HUES64 (cell line): Measurements from ENCODE around the gene MED13L.

ENCODE experiments used
- H3K27ac ChIP-seq: 2 replicates; pipeline ENCODE4 v1.7.0; 2013; ENCODE audit warnings: low read depth, low read length, inconsistent platforms
- H3K27me3 ChIP-seq: 2 replicates; pipeline ENCODE4 v1.6.1; 2013; ENCODE audit warnings: mild to moderate bottlenecking, low read length; ENCODE audit not compliant: insufficient read depth
- H3K36me3 ChIP-seq: 2 replicates; pipeline ENCODE4 v1.6.1; 2013; ENCODE audit warnings: mild to moderate bottlenecking, low read length; ENCODE audit not compliant: insufficient read depth
- H3K4me1 ChIP-seq: 2 replicates; pipeline ENCODE4 v1.6.1; 2013; ENCODE audit warnings: mild to moderate bottlenecking, low read length, moderate library complexity; ENCODE audit not compliant: insufficient read depth
- H3K4me3 ChIP-seq: 2 replicates; pipeline ENCODE4 v1.5.1; 2013; ENCODE audit warnings: mild to moderate bottlenecking, low read length, moderate library complexity
- H3K9ac ChIP-seq: 2 replicates; pipeline ENCODE4 v1.6.1; 2013; ENCODE audit warnings: mild to moderate bottlenecking, low read depth, low read length
- H3K9me3 ChIP-seq: 2 replicates; pipeline ENCODE4 v1.6.1; 2013; ENCODE audit warnings: low read depth, low read length; ENCODE audit not compliant: insufficient read depth
- WGBS: fragments of 150-250, 120-280 bp; methylation state at CpG from one replicate; pipeline ENCODE4 v1.1.7; 2013; ENCODE audit warnings: missing lambda C conversion rate; 5-methylcytosine and 5-hydroxymethylcytosine counted together

The MED13L gene

DNA sequence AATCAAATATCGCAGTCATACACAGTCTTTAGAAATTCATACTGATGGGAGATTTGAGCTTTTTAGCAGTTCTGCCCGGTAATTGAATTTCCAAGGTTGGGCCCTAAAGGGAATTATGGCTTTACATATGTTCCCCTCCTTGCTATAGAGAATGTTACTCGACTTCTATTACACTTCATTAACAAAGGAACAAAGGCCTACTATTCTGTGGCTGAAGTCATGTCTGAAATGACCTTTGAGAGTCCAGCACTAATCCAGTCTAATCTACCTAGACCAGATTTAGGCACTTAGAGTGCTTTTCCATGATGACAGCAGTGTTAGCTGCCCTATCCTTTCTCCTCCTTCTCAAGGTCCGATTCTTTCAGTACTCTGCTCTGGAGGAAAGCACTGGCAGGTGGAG, 305.3 kb downstream of the MED13L start:
- Histone ChIP-seq H3K4me1 (no peaks in the 10 kb centered on the region), H3K36me3 (peaks cover 81% of the 10 kb centered on the region), H3K27ac (no peak overlapping the region), H3K4me3 (no peak overlapping the region), H3K27me3 (no peaks in the 10 kb centered on the region), H3K9me3 (no peaks in the 10 kb centered on the region), H3K9ac (no peak overlapping the region)
- 96% methylated on average over 4 of the region's 4 CpGs for WGBS

DNA sequence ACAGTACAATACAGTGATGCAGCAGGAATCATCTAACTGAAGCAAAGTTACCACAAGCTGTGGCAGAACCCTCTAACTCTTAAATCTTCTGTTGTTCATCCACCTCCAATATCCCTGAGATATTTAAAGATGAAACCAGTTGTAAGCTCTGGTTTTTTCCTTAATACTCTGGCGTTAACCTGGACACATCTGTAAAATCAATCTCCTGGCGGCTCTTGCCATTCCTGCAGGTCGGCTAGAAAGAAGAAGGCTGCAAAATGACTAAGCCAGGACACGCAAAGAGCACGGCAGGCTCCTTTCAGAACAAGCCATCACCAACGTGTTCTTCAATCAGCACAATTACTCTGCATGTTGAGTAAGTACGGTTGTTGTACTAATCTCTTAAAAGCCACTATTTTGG, 309.3 kb downstream of the MED13L start:
- Histone ChIP-seq H3K36me3 (peaks cover 94% of the 10 kb centered on the region), H3K4me3 (no peak overlapping the region), H3K4me1 (no peaks in the 10 kb centered on the region), H3K9ac (no peak overlapping the region), H3K27ac (no peak overlapping the region), H3K9me3 (no peaks in the 10 kb centered on the region), H3K27me3 (no peaks in the 10 kb centered on the region)
- 96% methylated on average over 7 of the region's 7 CpGs for WGBS

DNA sequence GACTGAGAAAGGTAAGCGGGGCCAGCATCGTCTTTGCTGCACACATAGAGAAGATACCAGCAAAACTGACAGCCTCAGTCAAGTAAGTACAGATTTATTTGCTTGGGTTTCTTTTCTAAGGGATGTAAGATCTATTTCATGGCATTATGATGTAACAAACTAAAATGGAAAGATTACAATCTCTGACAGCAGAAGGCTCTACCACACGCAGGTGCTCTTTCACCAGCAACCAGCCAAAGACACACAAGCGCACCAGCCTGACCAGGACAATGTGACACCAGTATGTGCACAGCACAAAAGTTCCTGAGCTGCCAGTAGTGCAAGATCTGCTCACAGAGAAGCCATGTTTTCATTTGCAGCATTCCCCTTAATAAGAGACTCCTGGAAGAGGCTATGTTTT, 311.1 kb downstream of the MED13L start:
- Histone ChIP-seq H3K36me3 (peaks cover 92% of the 10 kb centered on the region), H3K27me3 (no peaks in the 10 kb centered on the region), H3K9me3 (no peaks in the 10 kb centered on the region), H3K4me3 (no peak overlapping the region), H3K9ac (no peak overlapping the region), H3K27ac (no peak overlapping the region), H3K4me1 (no peaks in the 10 kb centered on the region)
- 95% methylated on average over 4 of the region's 4 CpGs for WGBS

DNA sequence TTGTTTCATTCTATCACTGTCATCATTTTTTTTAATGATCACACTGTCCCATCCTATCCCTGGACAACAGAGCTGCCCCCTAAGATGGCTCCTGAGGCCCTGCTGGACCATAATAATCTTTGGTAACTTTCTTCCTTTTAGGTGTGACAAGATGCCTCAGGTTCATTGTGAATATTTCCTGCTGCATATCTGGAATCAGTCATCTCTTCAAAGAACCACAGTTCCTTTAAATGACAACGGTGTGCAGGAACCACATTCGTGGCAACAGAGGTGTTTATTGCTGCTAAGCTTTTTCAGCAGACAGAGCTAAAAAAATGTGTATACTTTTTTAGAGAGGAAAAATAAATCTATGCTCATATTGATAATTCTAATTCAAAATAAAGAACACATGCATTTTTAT, 312.9 kb downstream of the MED13L start:
- H3K4me3 ChIP-seq = no peak overlapping the region
- H3K27ac ChIP-seq = no peak overlapping the region
- 93% methylated on average over 2 of the region's 2 CpGs for WGBS
- peaks cover 92% of the 10 kb centered on the region for H3K36me3 ChIP-seq
- H3K27me3 ChIP-seq = no peaks in the 10 kb centered on the region
- H3K9me3 ChIP-seq = no peaks in the 10 kb centered on the region
- H3K9ac ChIP-seq = no peak overlapping the region
- H3K4me1 ChIP-seq = no peaks in the 10 kb centered on the region

DNA sequence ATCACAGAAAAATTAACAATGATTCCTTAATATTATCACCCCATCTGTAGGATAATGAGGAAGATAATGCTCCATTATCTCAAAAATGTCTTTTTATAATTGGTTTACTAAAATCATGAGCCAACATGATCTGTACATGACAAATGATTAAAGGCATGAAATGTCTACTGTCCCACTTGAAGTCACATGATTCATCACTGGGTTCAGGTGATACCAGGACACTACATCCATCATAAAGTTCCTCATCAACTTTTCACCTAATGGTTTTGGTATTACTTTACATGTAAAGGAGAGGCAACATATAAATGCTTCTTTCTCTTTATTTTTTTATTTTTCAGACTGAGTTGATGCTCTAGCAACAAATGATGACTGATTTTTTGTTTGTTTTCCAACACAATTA, 313.3 kb downstream of the MED13L start:
- Histone ChIP-seq H3K27me3 (no peaks in the 10 kb centered on the region), H3K27ac (no peak overlapping the region), H3K36me3 (peaks cover 94% of the 10 kb centered on the region), H3K9ac (no peak overlapping the region), H3K9me3 (no peaks in the 10 kb centered on the region), H3K4me3 (no peak overlapping the region), H3K4me1 (no peaks in the 10 kb centered on the region)

DNA sequence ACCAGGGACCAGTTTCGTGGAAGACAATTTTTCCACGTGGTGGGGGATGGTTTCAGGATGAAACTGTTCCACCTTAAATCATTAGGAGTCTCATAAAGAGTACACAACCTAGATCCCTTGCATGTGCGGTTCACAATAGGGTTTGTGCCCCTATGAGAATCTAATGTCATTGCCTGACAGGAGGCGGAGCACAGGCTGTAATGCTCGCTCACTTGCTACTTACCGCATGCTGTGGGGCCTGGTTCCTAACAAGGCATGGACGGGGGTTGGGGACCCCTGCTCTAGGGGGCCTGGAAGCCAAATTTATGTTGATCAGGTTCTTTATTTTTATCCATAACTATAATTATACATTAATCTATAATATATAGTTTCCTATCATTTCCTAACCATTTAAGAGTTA, 315.3 kb downstream of the MED13L start:
- no peak overlapping the region for H3K9ac ChIP-seq
- WGBS = 95% methylated on average over 7 of the region's 7 CpGs
- H3K27ac ChIP-seq = no peak overlapping the region
- H3K27me3 ChIP-seq = no peaks in the 10 kb centered on the region
- no peak overlapping the region for H3K4me3 ChIP-seq
- peaks cover 90% of the 10 kb centered on the region for H3K36me3 ChIP-seq
- no peaks in the 10 kb centered on the region for H3K4me1 ChIP-seq
- no peaks in the 10 kb centered on the region for H3K9me3 ChIP-seq

DNA sequence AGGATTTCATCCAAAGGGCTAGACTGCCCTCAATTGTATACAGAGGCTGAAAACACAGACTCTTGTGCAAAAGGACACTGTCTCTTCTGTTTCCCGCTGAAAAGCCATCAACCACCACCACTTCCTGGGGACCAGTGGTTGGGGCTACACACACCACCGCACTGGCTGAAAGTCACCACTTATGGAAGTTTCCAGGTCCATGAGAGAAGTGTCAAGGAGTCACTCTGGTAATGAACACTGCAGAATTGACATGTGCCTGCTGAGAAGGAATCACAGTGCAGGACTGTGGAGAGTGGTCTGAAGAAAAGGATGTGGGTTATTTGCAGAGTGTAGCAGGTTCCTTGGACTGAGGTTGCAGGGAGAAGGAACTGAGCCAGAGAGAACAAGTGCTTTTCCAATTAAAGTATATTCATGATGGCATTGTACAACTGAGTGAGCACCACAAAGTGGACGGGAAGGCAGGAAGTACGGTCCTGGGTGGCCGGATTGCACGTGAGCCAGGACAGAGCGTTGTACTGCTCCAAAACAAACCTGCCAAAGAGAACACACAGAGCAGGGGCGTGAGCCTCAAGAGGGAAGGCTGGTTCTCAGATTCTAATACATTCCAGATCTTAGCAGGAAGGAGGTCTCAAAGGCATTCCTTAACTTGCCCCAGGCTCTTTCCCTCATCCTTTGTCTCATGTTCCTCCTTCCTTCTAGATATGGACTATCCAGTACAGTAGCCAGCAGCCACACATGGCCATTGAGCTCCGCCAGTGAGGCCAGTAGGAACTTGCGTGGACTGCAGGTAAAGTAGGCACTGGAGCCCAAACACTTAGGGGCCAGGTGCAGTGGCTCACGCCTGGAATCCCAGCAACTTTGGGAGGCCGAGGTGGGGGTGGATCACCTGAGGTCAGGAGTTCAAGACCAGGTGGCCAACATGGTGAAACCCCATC, 316.4 kb downstream of the MED13L start:
- WGBS = 97% methylated on average over 12 of the region's 12 CpGs
- H3K4me1 ChIP-seq = no peaks in the 10 kb centered on the region
- H3K27ac ChIP-seq = no peak overlapping the region
- H3K4me3 ChIP-seq = no peak overlapping the region
- H3K36me3 ChIP-seq = peaks cover 81% of the 10 kb centered on the region
- H3K27me3 ChIP-seq = no peaks in the 10 kb centered on the region
- no peaks in the 10 kb centered on the region for H3K9me3 ChIP-seq
- no peak overlapping the region for H3K9ac ChIP-seq

DNA sequence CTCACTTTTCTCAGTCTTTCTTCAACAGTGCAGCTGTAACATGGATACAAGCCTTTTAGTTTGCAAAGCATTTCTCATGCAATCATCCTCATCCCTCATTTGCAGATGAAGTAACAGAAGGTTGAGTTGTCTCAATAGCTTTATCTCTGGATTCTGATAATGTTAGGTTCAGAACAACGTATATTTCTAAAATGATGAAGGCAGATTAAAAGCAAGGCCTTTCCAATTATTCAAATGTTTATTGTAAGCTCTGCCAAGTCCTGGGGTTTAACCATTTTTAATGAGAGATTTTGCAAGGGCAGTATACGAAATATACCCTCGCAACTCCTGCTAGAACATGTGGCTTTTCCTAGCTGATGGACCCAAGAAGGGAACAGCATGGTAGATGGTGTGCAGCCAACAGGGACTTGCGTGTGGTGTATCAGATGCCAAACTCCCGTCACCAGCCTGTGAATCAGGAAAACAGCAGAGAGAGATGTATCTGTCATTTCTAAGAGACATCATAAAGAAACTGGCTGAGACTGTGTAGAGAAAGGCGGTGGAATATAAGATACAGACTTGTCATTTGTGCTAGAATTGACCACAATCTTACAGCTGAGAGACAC, 319.7 kb downstream of the MED13L start:
- WGBS = 95% methylated on average over 6 of the region's 6 CpGs
- H3K4me3 ChIP-seq = no peak overlapping the region
- peaks cover 49% of the 10 kb centered on the region for H3K36me3 ChIP-seq
- no peaks in the 10 kb centered on the region for H3K9me3 ChIP-seq
- H3K9ac ChIP-seq = no peak overlapping the region
- no peak overlapping the region for H3K27ac ChIP-seq
- no peaks in the 10 kb centered on the region for H3K27me3 ChIP-seq
- no peaks in the 10 kb centered on the region for H3K4me1 ChIP-seq

DNA sequence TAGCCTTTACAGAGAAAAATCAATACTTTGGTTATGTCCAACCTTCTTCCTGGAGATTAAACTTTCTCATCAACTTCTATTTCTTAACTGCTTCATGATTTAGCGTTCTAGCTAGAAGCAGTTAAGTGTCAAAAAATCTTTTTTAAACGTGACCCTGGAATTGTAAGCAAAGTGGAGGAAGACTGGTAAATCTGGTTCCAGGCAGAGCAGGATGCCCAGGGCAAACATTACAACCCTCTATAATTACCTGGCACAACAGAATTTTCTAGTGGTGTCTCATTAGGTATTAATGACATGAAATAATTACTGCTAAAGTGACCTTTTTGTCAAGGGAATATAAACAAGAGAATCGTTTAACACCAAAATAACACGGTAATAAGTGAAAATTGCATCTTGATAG, 320.8 kb downstream of the MED13L start:
- H3K27ac ChIP-seq = no peak overlapping the region
- H3K9me3 ChIP-seq = no peaks in the 10 kb centered on the region
- 0 out of 2 replicates have a peak, but pooled peaks cover 6% of the 10 kb centered on the region for H3K4me1 ChIP-seq
- peaks cover 40% of the 10 kb centered on the region for H3K36me3 ChIP-seq
- WGBS = 95% methylated on average over 4 of the region's 4 CpGs
- H3K27me3 ChIP-seq = no peaks in the 10 kb centered on the region
- no peak overlapping the region for H3K9ac ChIP-seq
- H3K4me3 ChIP-seq = no peak overlapping the region

DNA sequence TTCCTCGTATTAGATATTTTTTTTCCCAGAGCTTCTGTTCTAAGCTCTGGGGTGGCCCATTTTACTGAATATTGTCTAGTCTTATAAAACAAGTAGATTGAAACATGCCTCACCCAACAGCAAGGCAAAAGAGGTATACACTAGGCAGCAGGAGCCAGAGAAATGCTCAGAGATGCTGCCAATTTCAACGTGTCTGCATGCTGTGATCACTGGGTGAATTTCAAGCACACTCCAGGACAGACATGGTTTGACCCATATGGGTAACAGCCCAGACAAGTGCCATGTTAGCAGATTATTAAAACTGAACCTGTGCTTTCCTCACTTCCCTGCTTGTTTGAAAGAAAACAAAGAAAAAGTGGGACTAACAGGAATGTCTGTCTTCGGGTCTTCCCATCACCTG, 321.3 kb downstream of the MED13L start:
- Histone ChIP-seq H3K9ac (no peak overlapping the region), H3K9me3 (no peaks in the 10 kb centered on the region), H3K27ac (0 out of 2 replicates have a peak overlapping the region, but pooled peaks have one; percentile 16), H3K27me3 (no peaks in the 10 kb centered on the region), H3K4me1 (0 out of 2 replicates have a peak, but pooled peaks cover 6% of the 10 kb centered on the region), H3K36me3 (peaks cover 36% of the 10 kb centered on the region), H3K4me3 (no peak overlapping the region)
- WGBS = 81% methylated on average over 2 of the region's 3 CpGs

DNA sequence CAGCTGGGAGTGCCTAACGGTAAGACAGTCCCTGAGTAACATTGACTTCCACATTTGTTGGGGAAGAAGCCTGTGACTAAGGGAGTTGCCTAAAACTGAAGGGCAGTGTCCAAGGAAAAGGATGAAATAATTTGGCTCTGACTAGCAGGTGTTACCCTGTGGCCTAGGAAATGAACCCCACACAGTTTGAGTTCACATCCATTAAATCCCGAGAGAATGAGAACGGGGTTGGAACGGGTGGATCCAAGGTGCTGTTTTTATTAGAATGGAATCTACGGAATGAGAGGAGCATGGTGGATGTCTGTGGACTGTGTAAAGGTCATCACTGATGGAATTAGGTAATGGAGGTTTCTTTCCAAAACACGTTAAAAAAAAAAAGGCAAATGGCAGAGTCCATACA, 324.0 kb downstream of the MED13L start:
- no peaks in the 10 kb centered on the region for H3K27me3 ChIP-seq
- no peak overlapping the region for H3K4me3 ChIP-seq
- WGBS = 93% methylated on average over 6 of the region's 6 CpGs
- no peak overlapping the region for H3K27ac ChIP-seq
- H3K9me3 ChIP-seq = no peaks in the 10 kb centered on the region
- H3K36me3 ChIP-seq = peaks cover 9% of the 10 kb centered on the region; the same call in 1 of the 2 replicates
- H3K4me1 ChIP-seq = 0 out of 2 replicates have a peak, but pooled peaks cover 7% of the 10 kb centered on the region
- no peak overlapping the region for H3K9ac ChIP-seq
